GM18511 (cell line): ENCODE data around the gene PLEKHA6.

Source experiments
- ATAC-seq: cut with Tn5 transposase; IDR thresholded peaks from one replicate; pipeline ENCODE4 v1.9.1; 2021; ENCODE audit warnings: mild to moderate bottlenecking, moderate library complexity; ENCODE audit not compliant: unreplicated experiment

Gene PLEKHA6

GRCh38 chr1:204196068-204196795 lies 163.5 kb downstream of the PLEKHA6 start, which contains the start of gene KISS1:
TSS of gene KISS1 (minus strand) at chr1:204196491. CDS start at chr1:204192876, 3,615 bp downstream.
- ATAC-seq: no peak

- no peak for ATAC-seq
Measured at GRCh38 chr1:204194771-204195170, 165.0 kb downstream of the PLEKHA6 start.

DNA sequence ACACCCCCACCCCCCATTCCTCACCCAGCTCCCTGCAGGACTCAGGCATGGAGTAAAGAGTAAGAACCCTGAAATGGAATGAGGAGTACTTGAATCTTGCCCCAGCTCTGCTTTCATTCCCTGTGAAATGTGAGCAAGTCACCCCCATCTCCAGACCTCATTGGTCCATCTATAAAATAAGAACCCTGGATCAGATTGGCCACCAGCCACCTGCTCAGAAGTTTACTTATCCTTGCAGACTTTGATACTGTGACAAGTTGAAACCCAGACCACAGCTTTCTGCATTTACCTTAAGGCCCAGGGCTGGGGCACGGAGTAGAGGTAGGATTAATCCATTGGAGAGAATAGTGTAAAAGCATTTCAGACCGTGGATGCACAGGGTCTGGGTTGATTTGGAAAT lies 165.6 kb downstream of the PLEKHA6 start:
- no peak for ATAC-seq

- ATAC-seq: no peak
Measured at GRCh38 chr1:204192589-204193352, 167.0 kb downstream of the PLEKHA6 start.

DNA sequence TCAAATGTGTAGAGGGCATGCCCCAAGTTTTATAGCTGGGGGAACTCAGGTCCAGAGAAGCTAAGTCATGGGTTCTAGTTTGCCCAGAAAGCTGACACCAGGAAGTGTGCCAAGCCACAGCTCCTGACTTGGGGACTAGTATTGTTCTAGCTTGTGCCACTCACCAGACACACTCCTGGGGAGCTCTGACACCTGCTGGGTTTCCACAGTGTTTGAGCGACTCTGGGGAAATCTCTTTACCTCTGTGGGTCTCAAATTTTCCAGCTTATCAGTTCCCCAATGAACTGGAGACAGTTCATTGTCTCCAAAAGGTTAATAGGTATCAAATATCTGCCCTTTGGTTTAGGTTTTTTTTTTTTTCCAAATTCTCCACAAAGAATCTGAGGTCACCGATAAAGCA lies 167.7 kb downstream of the PLEKHA6 start:
- ATAC-seq: no peak

- ATAC-seq: no peak
Measured at GRCh38 chr1:204191456-204191855, 168.3 kb downstream of the PLEKHA6 start.

DNA sequence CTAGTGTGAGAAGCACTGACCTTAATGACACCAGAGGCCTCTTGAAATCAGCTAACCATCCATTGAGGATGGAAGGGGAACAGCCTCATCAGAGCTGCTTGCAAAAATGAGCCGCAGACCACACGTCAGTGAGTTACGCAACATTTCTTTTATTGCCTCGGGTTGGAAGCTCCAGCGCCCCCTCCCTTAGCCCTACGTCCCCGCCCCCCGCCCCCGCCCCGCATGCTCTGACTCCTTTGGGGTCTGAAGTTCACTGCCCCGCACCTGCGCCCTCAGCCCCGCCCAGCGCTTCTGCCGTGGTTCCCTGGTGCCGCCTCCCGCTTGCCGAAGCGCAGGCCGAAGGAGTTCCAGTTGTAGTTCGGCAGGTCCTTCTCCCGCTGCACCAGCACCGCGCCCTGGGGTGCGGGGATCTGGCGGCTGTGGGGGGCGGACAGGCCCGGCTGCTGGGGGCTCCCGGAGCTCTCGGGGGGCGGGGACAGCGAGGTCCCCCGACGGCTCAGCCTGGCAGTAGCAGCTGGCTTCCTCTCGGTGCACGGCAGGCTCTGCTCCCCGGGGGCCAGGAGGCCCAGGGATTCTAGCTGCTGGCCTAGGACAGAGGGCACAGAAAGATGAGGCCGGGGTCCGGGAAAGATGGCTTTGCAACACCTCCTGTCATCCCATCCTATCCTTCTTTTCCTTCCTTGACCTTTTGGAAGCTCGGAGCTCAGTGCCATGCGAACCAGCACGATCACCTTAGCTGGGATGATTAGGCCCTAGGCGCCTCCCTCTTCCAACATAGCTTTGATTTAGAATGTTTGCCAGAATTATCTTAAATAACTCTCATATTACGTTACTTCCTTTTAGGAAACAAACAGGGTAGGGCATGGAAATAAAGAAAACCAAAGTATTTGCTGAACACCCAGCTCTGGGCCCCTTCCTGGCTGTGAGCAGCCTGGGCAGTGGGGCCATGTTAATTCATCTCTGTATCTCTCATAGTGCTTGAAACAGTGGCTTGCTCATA lies 169.2 kb downstream of the PLEKHA6 start:
- no peak for ATAC-seq

- peak; percentile 72 for ATAC-seq
Measured at GRCh38 chr1:204188959-204189639, 170.6 kb downstream of the PLEKHA6 start.

DNA sequence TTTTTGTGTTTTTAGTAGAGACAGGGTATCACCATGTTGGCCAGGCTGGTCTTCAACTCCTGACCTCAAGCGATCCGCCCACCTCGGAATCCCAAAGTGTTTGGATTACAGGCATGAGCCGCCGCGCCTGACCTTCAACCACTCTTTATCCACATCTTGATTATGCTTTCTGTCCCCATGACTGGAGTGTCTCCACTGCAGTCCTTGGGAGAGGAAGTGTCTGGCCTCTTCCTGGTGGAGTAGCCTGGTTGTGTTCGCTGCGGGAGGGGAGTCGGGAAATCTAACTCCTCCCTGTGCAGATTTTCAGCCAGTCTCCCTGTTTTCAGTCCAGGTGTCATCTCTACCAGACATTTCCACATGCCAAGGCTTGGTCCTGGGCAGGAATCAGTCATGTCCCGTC lies 173.1 kb downstream of the PLEKHA6 start:
- ATAC-seq: no peak

- ATAC-seq: no peak
Measured at GRCh38 chr1:204181116-204181515, 178.6 kb downstream of the PLEKHA6 start.

DNA sequence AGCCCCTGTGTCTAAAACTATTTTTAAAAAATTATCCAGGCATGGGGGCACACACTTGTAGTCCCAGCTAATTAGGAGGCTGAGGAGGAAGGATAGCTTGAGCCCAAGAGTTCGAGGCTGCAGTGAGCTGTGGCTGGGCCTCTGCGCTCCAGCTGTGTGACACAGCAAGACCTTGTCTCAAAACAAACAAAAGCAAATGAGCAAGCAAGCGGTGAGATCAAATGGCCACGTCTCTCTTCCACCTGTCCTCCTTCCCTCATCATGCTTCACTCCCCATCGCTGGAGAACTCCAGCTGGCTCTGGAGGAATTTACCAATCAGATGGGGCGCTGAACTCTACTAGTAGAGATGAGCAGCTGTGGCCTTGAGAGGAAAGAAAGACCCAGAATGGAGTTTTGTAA lies 179.6 kb downstream of the PLEKHA6 start:
- no peak for ATAC-seq

GRCh38 chr1:204178487-204179281 lies 181.0 kb downstream of the PLEKHA6 start:
- no peak for ATAC-seq

GRCh38 chr1:204177133-204177532 lies 182.6 kb downstream of the PLEKHA6 start:
- no peak for ATAC-seq

- no peak for ATAC-seq
Measured at GRCh38 chr1:204176049-204176448, 183.7 kb downstream of the PLEKHA6 start.

GRCh38 chr1:204174958-204175357 lies 184.8 kb downstream of the PLEKHA6 start:
- ATAC-seq: no peak

DNA sequence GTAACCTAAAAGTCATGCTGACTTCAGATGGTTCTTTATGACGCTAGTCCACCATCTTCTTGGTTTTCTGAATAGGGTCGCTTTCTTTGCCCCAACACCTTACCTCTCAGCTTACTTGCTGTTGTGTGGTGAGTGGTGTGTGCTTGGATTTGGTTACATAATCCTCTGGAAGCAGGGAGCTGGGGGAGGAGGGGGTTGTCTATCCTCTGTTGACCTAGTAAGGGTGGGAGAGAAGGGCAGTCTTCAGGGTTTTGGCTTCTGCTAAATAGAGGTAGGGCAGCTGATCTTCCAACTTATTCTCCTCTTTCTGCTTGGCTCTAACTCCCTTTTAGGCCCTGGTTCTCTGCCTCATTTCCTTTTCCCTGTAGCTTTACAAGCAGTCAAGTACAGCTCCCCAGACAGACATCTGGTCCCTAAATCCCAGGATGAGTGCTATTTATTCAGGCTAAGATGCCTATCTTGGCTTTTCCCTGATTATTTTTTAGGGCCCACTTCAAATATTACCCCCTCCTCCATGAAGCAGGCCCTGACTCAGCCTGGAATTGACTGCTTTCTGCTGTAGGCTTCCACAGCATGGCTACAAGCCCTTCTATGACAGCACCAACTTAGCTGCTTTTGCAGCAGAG lies 187.2 kb downstream of the PLEKHA6 start:
- ATAC-seq: no peak

DNA sequence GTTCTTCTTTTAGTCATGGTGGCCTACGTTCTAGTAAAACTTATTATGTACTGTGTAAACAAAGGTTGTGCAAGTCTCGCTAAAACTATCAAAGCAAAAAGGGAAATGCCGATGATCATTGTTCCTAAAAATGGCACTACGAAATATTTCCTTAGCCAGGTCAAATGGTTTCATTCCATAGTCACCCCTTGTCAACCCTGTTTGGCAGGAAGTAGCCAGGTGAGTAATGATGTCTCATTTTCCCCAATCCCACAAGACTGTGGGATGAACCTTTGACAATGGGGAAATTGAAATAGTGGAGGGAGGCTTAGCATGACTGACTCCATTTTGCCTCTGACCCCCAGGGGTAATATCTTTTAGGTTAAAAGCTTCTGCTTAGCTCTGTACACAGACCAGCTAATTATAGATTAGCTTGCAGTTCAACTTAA lies 188.0 kb downstream of the PLEKHA6 start:
- ATAC-seq: no peak

- no peak for ATAC-seq
Measured at GRCh38 chr1:204170494-204171155, 189.1 kb downstream of the PLEKHA6 start.

- no peak for ATAC-seq
Measured at GRCh38 chr1:204169858-204170257, 189.9 kb downstream of the PLEKHA6 start.
